SKM-1 (cell line): ENCODE measurements around the gene CCDC175.
A peak's percentile ranks its signal among the peaks of the same experiment; 100 is the strongest.

ENCODE experiments used
- DNase-seq: peaks from one replicate; lab custom pipeline; 2025; ENCODE audit not compliant: unreplicated experiment; lab: John Stamatoyannopoulos, UW

CCDC175 gene

GRCh38 chr14:59540852-59541251, 35.8 kb downstream of the CCDC175 start:
- no peak for DNase-seq

GRCh38 chr14:59538936-59539335, 37.7 kb downstream of the CCDC175 start:
- DNase-seq, result no peak

GRCh38 chr14:59537476-59537875, 39.1 kb downstream of the CCDC175 start:
- DNase-seq, result no peak

GRCh38 chr14:59534361-59534987, 42.1 kb downstream of the CCDC175 start:
- DNase-seq, result no peak

GRCh38 chr14:59532419-59532818, 44.2 kb downstream of the CCDC175 start:
- DNase-seq, result no peak

- DNase-seq, result no peak
Measured at GRCh38 chr14:59530349-59530748, 46.3 kb downstream of the CCDC175 start.

- no peak for DNase-seq
Measured at GRCh38 chr14:59529189-59529588, 47.4 kb downstream of the CCDC175 start.

- no peak for DNase-seq
Measured at GRCh38 chr14:59520224-59520623, 56.4 kb downstream of the CCDC175 start.

- no peak for DNase-seq
Measured at GRCh38 chr14:59511916-59512575, 64.6 kb downstream of the CCDC175 start.

- no peak for DNase-seq
Measured at GRCh38 chr14:59510966-59511365, 65.6 kb downstream of the CCDC175 start.

GRCh38 chr14:59510001-59510400, 66.6 kb downstream of the CCDC175 start:
- no peak for DNase-seq

GRCh38 chr14:59509101-59509500, 67.5 kb downstream of the CCDC175 start:
- no peak for DNase-seq

- DNase-seq, result no peak
Measured at GRCh38 chr14:59507752-59508103, 68.9 kb downstream of the CCDC175 start.

- no peak for DNase-seq
Measured at GRCh38 chr14:59507063-59507751, 69.4 kb downstream of the CCDC175 start.

- DNase-seq, result no peak
Measured at GRCh38 chr14:59503256-59503655, 73.4 kb downstream of the CCDC175 start.

GRCh38 chr14:59500732-59501131, 75.9 kb downstream of the CCDC175 start:
- no peak for DNase-seq

GRCh38 chr14:59492384-59492783, 84.2 kb downstream of the CCDC175 start:
- no peak for DNase-seq

- no peak for DNase-seq
Measured at GRCh38 chr14:59490756-59491155, 85.9 kb downstream of the CCDC175 start.

- no peak for DNase-seq
Measured at GRCh38 chr14:59484639-59485175, 91.9 kb downstream of the CCDC175 start.

- peak; percentile 39 for DNase-seq
Measured at GRCh38 chr14:59483819-59484638, 92.6 kb downstream of the CCDC175 start, which contains the start of the genes JKAMP and L3HYPDH. Gene JKAMP (plus strand): TSS chr14:59484517. CDS start chr14:59484590, 73 bp downstream. Gene L3HYPDH (minus strand): TSS chr14:59484408. CDS start chr14:59484316, 92 bp downstream.

- DNase-seq, result no peak
Measured at GRCh38 chr14:59483363-59483762, 93.2 kb downstream of the CCDC175 start.
